ENCODE measurements around the gene TNFRSF19. TPM values are rescaled to one million over a fixed set of nuclear protein-coding genes. Genes with fewer than 3 reads are reported as not detected.

TNFRSF19 gene
- total and polyA plus RNA-seq, 2 of the 13 experiments (the other 11 are each of a cell fraction or from before 2014, with no cell fraction given) = 75.3 to 77.7 TPM

DNA sequence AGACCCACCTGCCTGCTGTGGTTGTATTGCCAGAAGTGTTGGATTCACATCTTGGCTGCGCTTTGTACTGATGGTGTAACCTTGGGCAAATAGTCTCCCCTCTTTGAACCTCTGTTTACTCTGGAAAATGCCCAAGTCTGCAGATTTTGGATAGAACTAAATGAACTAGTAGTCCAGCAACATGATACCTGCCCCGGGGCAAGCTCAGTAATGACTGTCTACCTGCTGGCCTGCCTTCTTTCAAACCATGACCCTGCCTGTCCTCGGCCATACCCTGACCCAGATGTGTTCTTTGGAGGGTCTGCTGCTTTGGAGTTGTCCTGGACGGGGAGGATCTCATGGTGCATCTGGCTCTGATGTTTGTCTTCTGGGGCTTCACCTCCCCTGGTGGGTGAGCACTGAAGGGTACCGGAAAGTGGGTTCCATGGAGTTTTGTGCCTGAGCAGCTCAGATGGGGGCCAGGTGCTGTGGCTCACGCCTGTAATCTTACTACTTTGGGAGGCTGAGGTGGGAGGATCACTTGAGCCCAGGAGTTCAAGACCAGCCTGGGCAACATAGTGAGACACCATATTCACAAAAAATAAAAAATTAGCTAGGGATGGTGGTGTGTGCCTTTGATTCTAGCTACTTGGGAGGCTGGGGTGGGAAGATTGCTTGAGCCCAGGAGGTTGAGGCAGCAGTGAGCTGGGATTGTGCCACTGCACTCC lies 59.5 kb downstream of the TNFRSF19 start (continued):
- TF ChIP-seq, protein P1, sequence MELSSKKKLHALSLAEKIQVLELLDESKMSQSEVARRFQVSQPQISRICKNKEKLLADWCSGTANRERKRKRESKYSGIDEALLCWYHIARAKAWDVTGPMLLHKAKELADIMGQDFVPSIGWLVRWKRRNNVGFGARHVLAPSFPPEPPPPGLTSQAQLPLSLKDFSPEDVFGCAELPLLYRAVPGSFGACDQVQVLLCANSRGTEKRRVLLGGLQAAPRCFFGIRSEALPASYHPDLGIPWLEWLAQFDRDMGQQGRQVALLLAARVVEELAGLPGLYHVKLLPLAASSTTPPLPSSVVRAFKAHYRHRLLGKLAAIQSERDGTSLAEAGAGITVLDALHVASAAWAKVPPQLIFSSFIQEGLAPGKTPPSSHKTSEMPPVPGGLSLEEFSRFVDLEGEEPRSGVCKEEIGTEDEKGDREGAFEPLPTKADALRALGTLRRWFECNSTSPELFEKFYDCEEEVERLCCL (CRISPR knock-in tag; IDR thresholded peaks at IDR 0.05; ENCODE audit: borderline replicate concordance) = no peak
- TF ChIP-seq, protein P2, sequence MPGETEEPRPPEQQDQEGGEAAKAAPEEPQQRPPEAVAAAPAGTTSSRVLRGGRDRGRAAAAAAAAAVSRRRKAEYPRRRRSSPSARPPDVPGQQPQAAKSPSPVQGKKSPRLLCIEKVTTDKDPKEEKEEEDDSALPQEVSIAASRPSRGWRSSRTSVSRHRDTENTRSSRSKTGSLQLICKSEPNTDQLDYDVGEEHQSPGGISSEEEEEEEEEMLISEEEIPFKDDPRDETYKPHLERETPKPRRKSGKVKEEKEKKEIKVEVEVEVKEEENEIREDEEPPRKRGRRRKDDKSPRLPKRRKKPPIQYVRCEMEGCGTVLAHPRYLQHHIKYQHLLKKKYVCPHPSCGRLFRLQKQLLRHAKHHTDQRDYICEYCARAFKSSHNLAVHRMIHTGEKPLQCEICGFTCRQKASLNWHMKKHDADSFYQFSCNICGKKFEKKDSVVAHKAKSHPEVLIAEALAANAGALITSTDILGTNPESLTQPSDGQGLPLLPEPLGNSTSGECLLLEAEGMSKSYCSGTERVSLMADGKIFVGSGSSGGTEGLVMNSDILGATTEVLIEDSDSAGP (CRISPR knock-in tag; IDR thresholded peaks at IDR 0.05; ENCODE audit: borderline replicate concordance) = no peak
- TF ChIP-seq MEF2D (CRISPR knock-in tag; IDR thresholded peaks at IDR 0.05) (peak; percentile 59; the same call in 1 of the 2 replicates), CHD2 (IDR thresholded peaks at IDR 0.05; ENCODE audit: low read depth, low read length) (no peak), U2AF1 (optimal IDR thresholded peaks at IDR 0.05; ENCODE audit: low read depth, low read length) (no peak), MZF1 (CRISPR knock-in tag; IDR thresholded peaks at IDR 0.05; ENCODE audit: borderline replicate concordance) (no peak), SP5 (CRISPR knock-in tag; IDR thresholded peaks at IDR 0.05; ENCODE audit: borderline replicate concordance, low read depth) (peak; percentile 37; the same call in 1 of the 2 replicates), ZNF747 (CRISPR knock-in tag; IDR thresholded peaks at IDR 0.05; ENCODE audit: borderline replicate concordance) (no peak), STAT5B (CRISPR knock-in tag; IDR thresholded peaks at IDR 0.05) (peak; percentile 47; the same call in 1 of the 2 replicates), ZSCAN12 (CRISPR knock-in tag; IDR thresholded peaks at IDR 0.05) (no peak), KDM6A (CRISPR knock-in tag; IDR thresholded peaks at IDR 0.05; ENCODE audit: low read depth) (peak; percentile 32; the same call in 1 of the 2 replicates), PHF21A (CRISPR knock-in tag; IDR thresholded peaks at IDR 0.05) (peak; percentile 86), ZFYVE20 (CRISPR knock-in tag; IDR thresholded peaks at IDR 0.05; ENCODE audit: borderline replicate concordance, low read depth) (no peak), SAFB2 (CRISPR knock-in tag; IDR thresholded peaks at IDR 0.05; ENCODE audit: borderline replicate concordance, low read depth) (no peak), ONECUT2 (CRISPR knock-in tag; IDR thresholded peaks at IDR 0.05) (no peak), ZBTB8A (CRISPR knock-in tag; IDR thresholded peaks at IDR 0.05; ENCODE audit: borderline replicate concordance, low read depth) (no peak), CAMTA2 (CRISPR knock-in tag; IDR thresholded peaks at IDR 0.05; ENCODE audit: borderline replicate concordance) (no peak), GABPA (IDR thresholded peaks at IDR 0.05; ENCODE audit: low read depth, low read length) (no peak), GABPA (CRISPR knock-in tag; IDR thresholded peaks at IDR 0.05; ENCODE audit: low read depth) (no peak), GTF2F1 (IDR thresholded peaks at IDR 0.05; ENCODE audit: low read length) (no peak)
- TF ChIP-seq, protein P3, sequence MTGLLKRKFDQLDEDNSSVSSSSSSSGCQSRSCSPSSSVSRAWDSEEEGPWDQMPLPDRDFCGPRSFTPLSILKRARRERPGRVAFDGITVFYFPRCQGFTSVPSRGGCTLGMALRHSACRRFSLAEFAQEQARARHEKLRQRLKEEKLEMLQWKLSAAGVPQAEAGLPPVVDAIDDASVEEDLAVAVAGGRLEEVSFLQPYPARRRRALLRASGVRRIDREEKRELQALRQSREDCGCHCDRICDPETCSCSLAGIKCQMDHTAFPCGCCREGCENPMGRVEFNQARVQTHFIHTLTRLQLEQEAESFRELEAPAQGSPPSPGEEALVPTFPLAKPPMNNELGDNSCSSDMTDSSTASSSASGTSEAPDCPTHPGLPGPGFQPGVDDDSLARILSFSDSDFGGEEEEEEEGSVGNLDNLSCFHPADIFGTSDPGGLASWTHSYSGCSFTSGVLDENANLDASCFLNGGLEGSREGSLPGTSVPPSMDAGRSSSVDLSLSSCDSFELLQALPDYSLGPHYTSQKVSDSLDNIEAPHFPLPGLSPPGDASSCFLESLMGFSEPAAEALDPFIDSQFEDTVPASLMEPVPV (CRISPR knock-in tag; IDR thresholded peaks at IDR 0.05) = no peak
- TF ChIP-seq, protein P4, sequence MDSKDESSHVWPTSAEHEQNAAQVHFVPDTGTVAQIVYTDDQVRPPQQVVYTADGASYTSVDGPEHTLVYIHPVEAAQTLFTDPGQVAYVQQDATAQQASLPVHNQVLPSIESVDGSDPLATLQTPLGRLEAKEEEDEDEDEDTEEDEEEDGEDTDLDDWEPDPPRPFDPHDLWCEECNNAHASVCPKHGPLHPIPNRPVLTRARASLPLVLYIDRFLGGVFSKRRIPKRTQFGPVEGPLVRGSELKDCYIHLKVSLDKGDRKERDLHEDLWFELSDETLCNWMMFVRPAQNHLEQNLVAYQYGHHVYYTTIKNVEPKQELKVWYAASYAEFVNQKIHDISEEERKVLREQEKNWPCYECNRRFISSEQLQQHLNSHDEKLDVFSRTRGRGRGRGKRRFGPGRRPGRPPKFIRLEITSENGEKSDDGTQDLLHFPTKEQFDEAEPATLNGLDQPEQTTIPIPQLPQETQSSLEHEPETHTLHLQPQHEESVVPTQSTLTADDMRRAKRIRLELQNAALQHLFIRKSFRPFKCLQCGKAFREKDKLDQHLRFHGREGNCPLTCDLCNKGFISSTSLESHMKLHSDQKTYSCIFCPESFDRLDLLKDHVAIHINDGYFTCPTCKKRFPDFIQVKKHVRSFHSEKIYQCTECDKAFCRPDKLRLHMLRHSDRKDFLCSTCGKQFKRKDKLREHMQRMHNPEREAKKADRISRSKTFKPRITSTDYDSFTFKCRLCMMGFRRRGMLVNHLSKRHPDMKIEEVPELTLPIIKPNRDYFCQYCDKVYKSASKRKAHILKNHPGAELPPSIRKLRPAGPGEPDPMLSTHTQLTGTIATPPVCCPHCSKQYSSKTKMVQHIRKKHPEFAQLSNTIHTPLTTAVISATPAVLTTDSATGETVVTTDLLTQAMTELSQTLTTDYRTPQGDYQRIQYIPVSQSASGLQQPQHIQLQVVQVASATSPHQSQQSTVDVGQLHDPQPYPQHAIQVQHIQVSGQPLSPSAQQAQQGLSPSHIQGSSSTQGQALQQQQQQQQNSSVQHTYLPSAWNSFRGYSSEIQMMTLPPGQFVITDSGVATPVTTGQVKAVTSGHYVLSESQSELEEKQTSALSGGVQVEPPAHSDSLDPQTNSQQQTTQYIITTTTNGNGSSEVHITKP (CRISPR knock-in tag; IDR thresholded peaks at IDR 0.05; ENCODE audit: low read depth) = peak; percentile 64
